Eye (tissue), 1 donor: Measurements from ENCODE around the gene ZNF629.
"Not testable (repeated sequence)": the region's sequence is repeated elsewhere in the genome, so short reads cannot be mapped to it uniquely, and the experiment has no call there.

Source experiments
- DNase-seq: peaks from one replicate; pipeline ENCODE4 v3.0.0-alpha.2; 2015

ZNF629 gene

GRCh38 chr16:30786936-30787612, at the start of gene ZNF629:
ZNF629 (minus strand) TSS chr16:30787205; CDS start chr16:30784482, 2,723 bp downstream.
- peak; percentile 97 for DNase-seq

DNA sequence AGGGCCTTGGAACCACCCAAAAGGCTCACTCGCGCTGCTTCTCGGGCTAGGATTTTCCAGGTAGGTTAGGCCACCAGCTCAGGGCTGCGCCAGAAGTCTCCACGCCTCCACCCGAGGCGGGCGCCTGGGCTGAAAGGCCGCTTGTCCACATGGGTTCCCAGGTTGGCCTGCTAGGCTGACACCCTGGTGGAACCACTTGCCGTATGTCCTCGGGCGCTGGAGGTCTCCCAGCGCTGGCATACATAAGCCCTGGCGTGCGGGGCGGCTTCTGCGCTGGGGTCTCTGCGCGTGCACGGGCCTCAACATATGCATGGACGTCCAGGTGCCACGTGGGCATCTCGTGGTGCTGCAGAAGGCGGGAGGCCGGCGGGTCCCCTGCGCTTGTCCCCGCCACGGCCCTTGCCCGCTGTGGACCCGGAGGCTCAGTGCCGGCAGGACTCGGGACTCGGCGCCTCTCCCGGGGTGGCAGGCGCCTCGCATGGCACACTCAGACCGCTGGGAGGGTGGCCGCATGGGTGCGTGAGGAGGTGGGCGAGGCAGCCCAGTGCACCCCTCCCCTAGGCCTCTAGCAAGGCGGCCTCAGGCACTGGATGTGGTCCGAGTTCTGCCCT, 47.2 kb upstream of the ZNF629 start:
- no peak for DNase-seq

DNA sequence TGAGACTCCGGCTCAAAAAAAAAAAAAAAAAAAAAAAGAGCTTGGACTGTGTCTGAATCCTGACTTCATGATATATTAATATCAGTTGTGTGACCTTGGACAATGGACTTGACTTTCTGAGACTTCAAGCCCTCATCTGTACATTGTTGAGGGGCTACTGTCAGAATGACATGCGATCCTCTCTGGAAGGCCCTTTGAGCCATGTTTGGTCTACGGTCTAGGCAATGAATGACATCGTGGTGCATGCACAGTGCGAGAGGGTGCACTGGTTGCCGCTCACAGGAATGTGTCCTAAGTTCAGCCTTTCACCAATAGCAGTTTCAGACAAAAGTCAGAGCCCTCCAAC, 43.0 kb upstream of the ZNF629 start:
- DNase-seq = no peak

GRCh38 chr16:30829130-30830071, 42.4 kb upstream of the ZNF629 start:
- DNase-seq = no peak

- DNase-seq = no peak
Observed at GRCh38 chr16:30821891-30822290, 34.9 kb upstream of the ZNF629 start.

DNA sequence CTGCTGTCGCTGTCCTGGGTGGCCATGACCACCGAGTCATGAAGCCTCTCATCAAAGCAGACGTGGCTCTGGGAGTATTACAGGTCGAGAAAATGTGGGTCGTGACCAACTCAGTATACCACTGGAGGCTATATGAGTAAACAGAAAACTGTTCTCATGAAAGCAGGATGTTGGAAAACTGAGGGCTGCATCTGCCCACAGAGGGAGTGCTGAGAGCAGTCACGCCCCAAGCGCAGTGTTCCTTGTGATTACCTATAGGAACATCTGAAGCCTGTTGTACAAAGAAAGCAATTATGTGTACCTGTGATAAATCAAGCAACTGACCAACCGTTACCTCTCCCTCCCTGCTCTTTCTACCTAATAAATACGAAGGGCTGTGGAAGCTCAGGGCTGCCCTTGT, 34.4 kb upstream of the ZNF629 start:
- not testable (repeated sequence) for DNase-seq

DNA sequence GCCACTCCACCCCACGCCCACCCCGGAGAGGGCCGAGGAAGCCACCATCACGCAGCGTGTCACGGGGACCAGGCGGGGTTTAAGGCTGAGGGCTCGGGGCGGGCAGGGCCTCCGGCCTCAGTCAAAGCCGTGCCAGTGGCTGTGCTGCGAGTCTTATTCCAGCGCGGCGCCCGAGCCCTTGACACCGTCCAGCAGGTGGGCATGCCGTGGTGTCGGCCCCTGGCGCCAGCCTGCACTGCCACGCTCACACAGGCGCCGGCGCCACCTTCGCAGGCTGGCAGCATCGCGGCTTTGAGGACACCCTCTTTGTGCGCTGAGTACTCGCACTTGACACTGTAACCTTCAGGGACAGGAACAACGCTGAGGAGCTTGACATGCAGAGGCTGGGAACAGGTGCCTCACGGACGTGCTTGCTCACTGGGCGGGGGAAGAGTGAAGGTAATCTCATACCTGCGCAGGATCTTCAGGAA, 34.0 kb upstream of the ZNF629 start:
- no peak for DNase-seq

DNA sequence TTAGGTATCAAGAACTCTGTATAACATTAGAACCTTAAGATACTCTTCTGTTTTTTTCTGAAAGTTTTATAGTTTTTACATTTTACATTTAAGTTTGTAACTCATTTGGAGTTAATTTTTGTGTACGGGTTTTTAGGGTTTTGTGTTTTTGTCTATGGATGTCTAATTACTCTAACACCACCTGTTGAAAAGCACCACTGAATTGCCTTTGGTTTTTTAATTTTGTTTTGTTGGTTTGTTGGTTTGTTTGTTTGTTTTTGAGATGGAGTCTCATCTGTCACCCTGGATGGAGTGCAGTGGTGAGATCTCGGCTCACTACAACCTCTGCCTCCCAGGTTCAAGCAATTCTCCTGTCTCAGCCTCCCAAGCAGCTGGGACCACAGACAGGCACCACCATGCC, 29.8 kb upstream of the ZNF629 start:
- no peak for DNase-seq

GRCh38 chr16:30813821-30814189, 26.8 kb upstream of the ZNF629 start:
- no peak for DNase-seq

- not testable (repeated sequence) for DNase-seq
Observed at GRCh38 chr16:30809675-30810074, 22.7 kb upstream of the ZNF629 start.

- DNase-seq = not testable (repeated sequence)
Observed at GRCh38 chr16:30808890-30809426, 22.0 kb upstream of the ZNF629 start.

DNA sequence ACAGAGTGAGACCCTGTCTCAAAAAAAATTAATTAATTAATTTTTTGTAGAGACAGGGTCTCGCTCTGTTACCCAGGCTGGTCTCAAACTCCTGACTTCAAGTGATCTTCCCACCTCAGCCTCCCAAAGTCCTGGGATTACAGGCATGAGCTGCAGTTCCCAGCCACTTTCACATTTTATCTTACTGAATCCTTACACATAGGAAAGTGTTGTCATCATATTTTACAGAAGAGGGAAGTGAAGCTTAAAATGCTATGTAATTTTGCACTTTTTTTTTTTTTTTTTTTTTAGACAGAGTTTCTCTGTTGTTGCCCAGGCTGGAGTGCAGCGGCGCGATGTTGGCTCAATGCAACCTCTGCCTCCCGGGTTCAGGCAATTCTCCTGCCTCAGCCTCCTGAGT, 21.1 kb upstream of the ZNF629 start:
- no peak for DNase-seq

GRCh38 chr16:30805370-30806169, 18.6 kb upstream of the ZNF629 start:
- peak; percentile 93 for DNase-seq

DNA sequence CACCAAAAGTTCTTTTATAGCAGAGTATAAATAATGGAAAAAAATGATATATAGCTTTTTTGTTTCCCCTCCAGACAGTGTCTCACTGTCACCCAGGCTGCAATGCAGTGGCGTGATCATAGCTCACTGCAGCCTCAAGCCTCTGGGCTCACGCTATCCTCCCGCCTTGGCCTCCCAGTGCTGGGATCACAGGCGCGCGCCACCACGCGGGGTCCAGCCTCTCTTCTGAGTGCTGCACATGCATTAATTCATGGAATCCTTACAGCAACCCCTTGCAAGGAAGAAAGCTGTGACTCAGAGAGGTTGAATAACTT, 18.0 kb upstream of the ZNF629 start:
- DNase-seq = no peak

- DNase-seq = no peak
Observed at GRCh38 chr16:30802936-30803335, 15.9 kb upstream of the ZNF629 start.

GRCh38 chr16:30797670-30798309, 10.8 kb upstream of the ZNF629 start:
- no peak for DNase-seq

GRCh38 chr16:30794634-30795033, 7.6 kb upstream of the ZNF629 start:
- no peak for DNase-seq

DNA sequence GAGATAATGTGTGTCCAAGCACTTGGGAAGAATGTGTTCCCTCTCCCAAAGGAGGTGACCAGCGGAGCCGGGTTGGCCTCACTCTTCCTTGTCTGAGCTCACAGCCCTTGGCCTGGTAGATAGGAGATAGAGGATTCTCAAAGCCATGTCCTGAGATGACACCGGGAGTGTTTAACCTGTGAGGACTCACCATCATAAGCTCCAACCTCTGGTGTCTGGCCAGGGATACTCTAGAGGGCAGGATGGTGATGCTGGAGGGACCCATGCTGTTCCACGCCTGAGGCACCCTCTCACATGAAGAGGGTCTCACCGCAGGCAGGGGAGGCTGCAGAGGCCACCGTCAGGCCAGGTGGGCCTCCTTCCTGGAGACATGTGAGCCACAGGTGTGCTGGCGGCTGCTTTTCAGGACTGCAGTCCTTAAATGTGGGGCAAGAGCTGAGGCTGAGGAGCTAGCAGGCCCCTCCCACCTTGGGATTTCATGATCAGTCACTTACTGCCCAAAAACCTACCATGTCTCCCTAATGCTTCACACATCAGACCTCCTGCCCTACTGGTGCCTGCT, 6.6 kb upstream of the ZNF629 start:
- no peak for DNase-seq

GRCh38 chr16:30787613-30788378, 791 bp upstream of the ZNF629 start:
- DNase-seq = no peak

DNA sequence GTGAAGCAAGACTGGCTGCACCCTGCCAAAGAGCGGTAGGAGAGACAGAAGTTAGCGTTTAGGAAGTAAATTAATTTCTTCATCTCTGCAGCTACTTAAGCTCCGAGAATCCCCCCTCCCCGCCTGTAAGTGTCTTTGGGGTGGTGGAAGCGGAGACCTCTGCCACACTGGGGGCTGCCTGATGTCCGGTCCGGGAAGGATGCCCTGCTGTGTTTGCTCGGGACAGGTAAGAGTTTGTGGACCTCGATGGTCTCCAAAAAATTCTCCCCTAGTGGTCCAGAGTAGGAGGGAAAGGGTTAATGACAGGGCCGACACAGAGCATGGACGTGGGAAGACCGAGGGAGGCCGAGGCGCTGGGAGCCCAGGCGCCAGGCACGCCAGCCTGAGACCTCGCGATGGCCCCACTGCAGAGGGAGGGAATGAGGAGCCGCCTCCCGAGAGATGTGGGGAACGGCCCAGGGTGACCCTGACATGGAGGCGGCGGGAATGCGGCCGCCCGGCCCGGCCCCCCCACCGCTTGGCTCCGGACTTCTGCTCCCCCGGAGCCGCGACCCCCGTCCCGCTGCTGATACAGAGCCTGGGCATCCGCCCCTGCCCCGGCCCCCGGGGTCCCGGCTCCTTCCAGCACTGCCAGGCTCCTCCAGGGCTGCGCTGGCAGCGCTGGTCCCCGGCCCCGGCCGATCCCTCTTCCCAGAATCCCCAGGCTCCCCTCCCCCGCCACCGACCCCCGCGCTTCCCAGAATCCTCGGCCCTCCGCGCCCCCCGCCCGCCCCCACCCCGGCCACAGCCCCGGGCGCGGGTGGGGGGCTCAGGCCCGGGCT, 680 bp downstream of the ZNF629 start:
- peak; percentile 65 for DNase-seq
